ENCODE results near the gene PMM2. TPM values are rescaled to one million over a fixed set of nuclear protein-coding genes. Genes with fewer than 3 reads are reported as not detected.

PMM2 gene
- total RNA-seq, 4 donors from 2014 or later: 15.4 to 29.0 (median 20.3) TPM

DNA sequence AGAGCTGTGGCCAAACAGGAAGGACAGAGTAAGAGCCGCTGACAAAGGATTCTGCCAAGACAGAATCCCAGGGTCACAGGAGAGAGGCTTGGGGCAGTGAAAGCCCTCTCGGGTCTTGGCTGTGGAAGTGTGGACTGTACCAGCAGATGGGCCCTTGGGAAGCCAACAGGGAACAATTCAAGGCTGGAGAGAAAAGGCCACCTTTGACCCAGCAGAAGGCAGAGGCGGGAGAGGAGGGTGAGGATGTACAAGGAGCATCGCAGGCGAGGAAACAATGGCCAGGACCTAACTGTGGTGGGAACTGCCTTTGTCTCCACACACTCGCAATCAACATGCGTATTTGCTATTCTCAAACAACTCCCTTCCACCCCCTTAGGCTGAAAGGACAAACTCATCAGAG is 55.5 kb downstream of the PMM2 start:
- H3K36me3 ChIP-seq: peaks cover 0 to 93% of the 10 kb centered on the region in 2 donors
- no peaks in the 10 kb centered on the region for H3K9me3 ChIP-seq
- H3K27me3 ChIP-seq: no peaks in the 10 kb centered on the region
- no peak for ATAC-seq
- peak overlapping the region in 3 of 4 donors; percentile 12 to 37 (median 24) for H3K27ac ChIP-seq
- H3K4me3 ChIP-seq: no peak overlapping the region
- TF ChIP-seq POLR2AphosphoS5 (IDR thresholded peaks at IDR 0.05) (no peak), EP300 (IDR thresholded peaks at IDR 0.05) (no peak), POLR2A (IDR thresholded peaks at IDR 0.05) (no peak)
- TF ChIP-seq, protein P1, sequence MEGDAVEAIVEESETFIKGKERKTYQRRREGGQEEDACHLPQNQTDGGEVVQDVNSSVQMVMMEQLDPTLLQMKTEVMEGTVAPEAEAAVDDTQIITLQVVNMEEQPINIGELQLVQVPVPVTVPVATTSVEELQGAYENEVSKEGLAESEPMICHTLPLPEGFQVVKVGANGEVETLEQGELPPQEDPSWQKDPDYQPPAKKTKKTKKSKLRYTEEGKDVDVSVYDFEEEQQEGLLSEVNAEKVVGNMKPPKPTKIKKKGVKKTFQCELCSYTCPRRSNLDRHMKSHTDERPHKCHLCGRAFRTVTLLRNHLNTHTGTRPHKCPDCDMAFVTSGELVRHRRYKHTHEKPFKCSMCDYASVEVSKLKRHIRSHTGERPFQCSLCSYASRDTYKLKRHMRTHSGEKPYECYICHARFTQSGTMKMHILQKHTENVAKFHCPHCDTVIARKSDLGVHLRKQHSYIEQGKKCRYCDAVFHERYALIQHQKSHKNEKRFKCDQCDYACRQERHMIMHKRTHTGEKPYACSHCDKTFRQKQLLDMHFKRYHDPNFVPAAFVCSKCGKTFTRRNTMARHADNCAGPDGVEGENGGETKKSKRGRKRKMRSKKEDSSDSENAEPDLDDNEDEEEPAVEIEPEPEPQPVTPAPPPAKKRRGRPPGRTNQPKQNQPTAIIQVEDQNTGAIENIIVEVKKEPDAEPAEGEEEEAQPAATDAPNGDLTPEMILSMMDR (IDR thresholded peaks at IDR 0.05): no peak
- H3K4me1 ChIP-seq: peaks cover 0 to 19% (median 0%) of the 10 kb centered on the region in 3 donors
- 71 to 80% methylated on average over 4 to 5 of the region's 7 CpGs for WGBS, 2 donors (ENCODE audit: low coverage in 1 of 2)

DNA sequence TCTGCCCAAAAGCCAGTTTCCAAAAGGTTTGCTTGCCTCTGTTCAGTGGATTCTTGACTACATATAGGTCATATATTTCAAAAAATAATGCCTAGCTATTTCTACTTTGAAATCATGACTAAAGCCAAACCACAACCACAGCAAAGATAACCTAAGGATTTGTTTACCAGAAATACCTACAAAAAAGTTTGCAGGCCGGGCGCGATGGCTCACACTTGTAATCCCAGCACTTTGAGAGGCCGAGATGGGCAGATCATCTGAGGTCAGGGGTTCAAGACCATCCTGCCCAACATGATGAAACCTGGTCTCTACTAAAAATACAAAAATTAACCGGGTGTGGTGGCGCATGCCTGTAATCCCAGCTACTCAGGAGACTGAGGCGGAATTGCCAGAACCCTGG is 56.0 kb downstream of the PMM2 start:
- peak overlapping the region in 2 of 4 donors; percentile 12 to 24 for H3K27ac ChIP-seq
- no peak for TF ChIP-seq EP300 (IDR thresholded peaks at IDR 0.05)
- TF ChIP-seq POLR2AphosphoS5 (IDR thresholded peaks at IDR 0.05): no peak
- TF ChIP-seq, protein P1 (IDR thresholded peaks at IDR 0.05): no peak
- TF ChIP-seq POLR2A (IDR thresholded peaks at IDR 0.05): no peak
- no peak overlapping the region for H3K4me3 ChIP-seq
- no peaks in the 10 kb centered on the region for H3K27me3 ChIP-seq
- H3K9me3 ChIP-seq: no peaks in the 10 kb centered on the region
- H3K4me1 ChIP-seq: peaks cover 0 to 24% (median 0%) of the 10 kb centered on the region in 3 donors
- peaks cover 0 to 93% of the 10 kb centered on the region in 2 donors for H3K36me3 ChIP-seq
- WGBS, 2 donors (ENCODE audit: low coverage in 1 of 2): 91% methylated on average over 7 of the region's 7 CpGs; no CpG with 5 or more reads in 1 of the 2 donors
- no peak for ATAC-seq

DNA sequence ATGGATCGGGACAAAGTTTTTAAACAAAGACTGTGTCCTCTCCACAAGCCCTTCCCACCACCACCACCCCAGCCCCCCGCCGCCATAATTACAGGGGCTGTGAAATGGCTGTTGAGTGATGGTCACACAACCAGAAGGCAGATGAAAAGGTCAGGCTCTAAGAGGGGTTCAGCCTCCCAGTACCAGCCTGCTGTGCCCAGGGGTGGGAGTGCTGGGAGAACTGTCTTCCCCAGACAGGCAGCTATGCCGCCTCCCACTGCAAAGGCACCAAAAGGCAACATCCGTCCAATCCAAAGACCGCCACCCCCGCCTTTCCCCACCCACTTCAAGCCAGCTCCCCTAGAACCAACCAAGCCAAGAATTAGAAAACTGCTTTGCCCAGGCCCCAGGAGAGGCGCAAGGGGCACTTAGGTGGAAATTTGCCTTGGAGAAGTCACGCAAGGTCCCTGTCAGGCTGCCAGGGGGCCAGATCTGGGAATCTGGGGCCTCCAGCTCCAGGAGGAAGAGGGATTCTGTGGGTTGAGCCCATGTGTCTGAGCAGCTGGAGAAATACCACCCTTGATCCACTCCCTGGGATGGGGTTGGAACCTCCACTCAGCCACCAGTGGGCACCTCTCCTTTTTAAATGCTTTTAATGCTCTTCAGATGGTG is 56.8 kb downstream of the PMM2 start:
- Histone ChIP-seq H3K4me3 (no peak overlapping the region), H3K27me3 (no peaks in the 10 kb centered on the region), H3K4me1 (peaks cover 0 to 28% (median 4%) of the 10 kb centered on the region in 3 donors), H3K9me3 (no peaks in the 10 kb centered on the region), H3K27ac (peak overlapping the region in 1 of 4 donors; percentile 31), H3K36me3 (peaks cover 0 to 92% of the 10 kb centered on the region in 2 donors)
- no peak for TF ChIP-seq EP300 (IDR thresholded peaks at IDR 0.05)
- TF ChIP-seq, protein P1 (IDR thresholded peaks at IDR 0.05): no peak
- no peak for TF ChIP-seq POLR2A (IDR thresholded peaks at IDR 0.05)
- TF ChIP-seq POLR2AphosphoS5 (IDR thresholded peaks at IDR 0.05): no peak
- no peak for ATAC-seq
- 77 to 80% methylated on average over 2 to 3 of the region's 9 CpGs for WGBS, 2 donors (ENCODE audit: low coverage in 1 of 2)

DNA sequence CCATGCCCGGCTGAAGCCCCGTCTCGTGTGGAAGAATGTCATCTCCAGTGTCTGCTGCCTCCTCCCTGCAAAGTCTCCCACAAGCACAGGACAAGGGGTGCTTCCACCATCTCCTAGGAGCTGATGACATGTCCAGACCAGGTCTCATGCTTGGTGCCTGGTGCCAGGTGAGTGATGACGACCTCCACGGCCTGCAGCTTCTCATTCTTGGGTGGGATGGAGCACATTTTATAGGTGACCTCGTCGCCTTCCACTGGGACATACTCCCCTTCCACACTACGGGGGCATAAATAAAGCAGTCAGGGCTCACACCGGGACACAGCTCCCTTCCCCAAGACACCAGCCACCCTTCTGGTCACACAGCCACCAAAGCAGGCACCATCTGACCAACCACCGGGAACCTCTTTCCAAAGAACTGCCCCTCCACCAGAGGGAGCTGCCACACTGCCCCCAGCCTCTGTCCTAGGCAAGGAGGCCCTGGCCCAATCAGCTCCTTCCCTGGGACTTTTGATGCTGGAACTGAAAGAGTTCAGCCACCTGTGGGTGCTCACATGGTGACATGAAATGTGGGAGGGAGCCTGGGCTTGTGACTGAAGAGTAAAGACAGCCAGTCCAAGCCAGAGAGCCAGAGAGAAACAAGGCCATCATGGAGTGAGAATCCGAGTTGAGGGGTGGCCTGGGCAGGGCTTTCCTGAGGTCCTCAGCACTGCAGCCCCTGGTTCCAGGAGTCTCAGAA is 57.6 kb downstream of the PMM2 start:
- Histone ChIP-seq H3K4me3 (no peak overlapping the region), H3K9me3 (no peaks in the 10 kb centered on the region), H3K27me3 (no peaks in the 10 kb centered on the region), H3K36me3 (peaks cover 0 to 84% of the 10 kb centered on the region in 2 donors), H3K4me1 (peaks cover 0 to 28% (median 5%) of the 10 kb centered on the region in 3 donors), H3K27ac (peak overlapping the region in 1 of 4 donors; percentile 31)
- ATAC-seq: no peak
- 92 to 100% methylated on average over 2 to 3 of the region's 11 CpGs for WGBS, 2 donors (ENCODE audit: low coverage in 1 of 2)
- TF ChIP-seq, protein P1 (IDR thresholded peaks at IDR 0.05): no peak

Data from gastroesophageal sphincter (tissue), 4 donors.